ENCODE data around the gene PRR13.

- TF ChIP-seq CTCF (IDR thresholded peaks at IDR 0.05) (no peak), POLR2A (IDR thresholded peaks at IDR 0.05) (no peak)
Observed at GRCh38 chr12:53443955-53444354, 2.4 kb downstream of the PRR13 start.

All from adrenal gland (tissue), 5 donors.